HG03439 (cell line): Measurements from ENCODE around the gene TYK2.

Experiments used
- ATAC-seq: cut with Tn5 transposase; IDR thresholded peaks from one replicate; pipeline ENCODE4 v1.9.1; 2021; ENCODE audit warnings: mild to moderate bottlenecking, moderate library complexity; ENCODE audit not compliant: unreplicated experiment

The TYK2 gene

GRCh38 chr19:10317045-10317856, 63.1 kb downstream of the TYK2 start:
- ATAC-seq, result no peak

- no peak for ATAC-seq
These were observed 63.9 kb downstream of the TYK2 start for GRCh38 chr19:10316229-10317044.

GRCh38 chr19:10315335-10316214, 64.8 kb downstream of the TYK2 start, which contains the start of gene FDX2:
Gene FDX2, minus strand, starts transcription at chr19:10316015. Its CDS starts 19 bp downstream, at chr19:10315996.
- peak; percentile 59 for ATAC-seq

GRCh38 chr19:10309423-10309822, 70.9 kb downstream of the TYK2 start, which contains the start of gene ZGLP1:
Gene ZGLP1, minus strand, starts transcription at chr19:10309815.
- ATAC-seq, result no peak

- ATAC-seq, result no peak
These were observed 74.0 kb downstream of the TYK2 start for GRCh38 chr19:10306327-10306726.

GRCh38 chr19:10305139-10305806, 75.1 kb downstream of the TYK2 start:
- ATAC-seq, result no peak
